Astrocyte (in vitro differentiated cells and primary cell): ENCODE results near the gene BLVRA. TPM values are rescaled to one million over a fixed set of nuclear protein-coding genes. Genes with fewer than 3 reads are reported as not detected.

Experiments used
- DNase-seq: peaks from one replicate; pipeline ENCODE4 v3.0.0-alpha.2; 2010; ENCODE audit warnings: low read depth
- FAIRE-seq: peaks from 2 replicates; lab custom pipeline; 2011; peaks lifted over from hg19 to GRCh38; lab: Jason Lieb, UNC
- H2AFZ ChIP-seq: 2 replicates; pipeline ENCODE4 v1.6.0; 2012; ENCODE audit warnings: low read depth, low read length, inconsistent platforms
- H3K27ac ChIP-seq: 2 replicates; pipeline ENCODE4 v1.5.1; 2011; ENCODE audit warnings: low read depth, low read length, inconsistent platforms
- H3K27me3 ChIP-seq: 2 replicates; pipeline ENCODE4 v1.6.0; 2011; ENCODE audit warnings: low read length, inconsistent platforms; ENCODE audit not compliant: insufficient read depth
- H3K36me3 ChIP-seq: 2 replicates; pipeline ENCODE4 v1.5.1; 2011; ENCODE audit warnings: low read length, inconsistent platforms; ENCODE audit not compliant: insufficient read depth
- H3K4me1 ChIP-seq: 2 replicates; pipeline ENCODE4 v1.5.1; 2011; ENCODE audit warnings: low read length, inconsistent platforms; ENCODE audit not compliant: insufficient read depth
- H3K4me2 ChIP-seq: 2 replicates; pipeline ENCODE4 v1.6.0; 2012; ENCODE audit warnings: low read length, inconsistent platforms
- H3K4me3 ChIP-seq: 2 replicates; pipeline ENCODE4 v1.5.1; 2011; ENCODE audit warnings: low read depth, mild to moderate bottlenecking, low read length, inconsistent platforms; ENCODE audit not compliant: insufficient read depth
- H3K79me2 ChIP-seq: 2 replicates; pipeline ENCODE4 v1.6.0; 2012; ENCODE audit warnings: mild to moderate bottlenecking, low read length, inconsistent platforms; ENCODE audit not compliant: insufficient read depth
- H3K9ac ChIP-seq: 2 replicates; pipeline ENCODE4 v1.6.0; 2012; ENCODE audit warnings: mild to moderate bottlenecking, low read length, inconsistent platforms
- H3K9me3 ChIP-seq: 2 replicates; pipeline ENCODE4 v1.5.1; 2012; ENCODE audit warnings: low read depth, mild to moderate bottlenecking, low read length, inconsistent platforms; ENCODE audit not compliant: insufficient read depth
- H4K20me1 ChIP-seq: 2 replicates; pipeline ENCODE4 v1.6.0; 2012; ENCODE audit warnings: low read length, inconsistent platforms; ENCODE audit not compliant: insufficient read depth
- H3K27ac Mint-ChIP-seq: one replicate; pipeline ENCODE4 v1.8.0; 2021; ENCODE audit warnings: mild to moderate bottlenecking, mixed read lengths; ENCODE audit not compliant: unreplicated experiment
- H3K27me3 Mint-ChIP-seq: one replicate; pipeline ENCODE4 v1.8.0; 2021; ENCODE audit warnings: low read depth, mixed read lengths; ENCODE audit not compliant: unreplicated experiment
- H3K36me3 Mint-ChIP-seq: one replicate; pipeline ENCODE4 v1.8.0; 2021; ENCODE audit warnings: low read depth, mixed read lengths; ENCODE audit not compliant: unreplicated experiment
- H3K4me1 Mint-ChIP-seq: one replicate; pipeline ENCODE4 v1.8.0; 2021; ENCODE audit warnings: low read depth, mixed read lengths; ENCODE audit not compliant: unreplicated experiment
- H3K4me3 Mint-ChIP-seq: one replicate; pipeline ENCODE4 v1.8.0; 2021; ENCODE audit warnings: mild to moderate bottlenecking, moderate library complexity, mixed read lengths; ENCODE audit not compliant: unreplicated experiment
- H3K9me3 Mint-ChIP-seq: one replicate; pipeline ENCODE4 v1.8.0; 2021; ENCODE audit warnings: mild to moderate bottlenecking, mixed read lengths; ENCODE audit not compliant: unreplicated experiment
- CTCF ChIP-seq: IDR thresholded peaks from 2 replicates; pipeline ENCODE4 v1.5.1; 2011; ENCODE audit warnings: low read depth, mild to moderate bottlenecking, inconsistent platforms, low read length, moderate library complexity; ENCODE audit not compliant: insufficient read depth
- EZH2 ChIP-seq: IDR thresholded peaks from 2 replicates; pipeline ENCODE4 v1.6.1; 2012; ENCODE audit warnings: mild to moderate bottlenecking, low read length, inconsistent platforms; ENCODE audit not compliant: insufficient read depth
- total RNA-seq: library from RNA; stranded (reverse); gene quantifications from 2 replicates; pipeline ENCODE4 v1.2.1, GENCODE V29; 2021

Gene BLVRA
- total RNA-seq, 1 donor from 2014 or later = 48.9 TPM

- Mint-ChIP-seq H3K9me3 (peaks cover 6% of the 10 kb centered on the region), H3K27ac (no peak overlapping the region), H3K4me1 (peaks cover 9% of the 10 kb centered on the region), H3K27me3 (no peaks in the 10 kb centered on the region), H3K36me3 (peaks cover 11% of the 10 kb centered on the region), H3K4me3 (no peak overlapping the region)
- peaks cover 7% of the 10 kb centered on the region for H4K20me1 ChIP-seq
- no peak for DNase-seq
- FAIRE-seq = no peak
- H3K9ac ChIP-seq = no peak overlapping the region
- H3K4me1 ChIP-seq = peaks cover 8% of the 10 kb centered on the region
- no peak overlapping the region for H3K4me2 ChIP-seq
- H3K4me3 ChIP-seq = no peak overlapping the region
- TF ChIP-seq CTCF (no peak), EZH2 (no peak)
- H3K27me3 ChIP-seq = no peaks in the 10 kb centered on the region
- peaks cover 83% of the 10 kb centered on the region for H3K79me2 ChIP-seq
- H3K27ac ChIP-seq = no peak overlapping the region
- H3K9me3 ChIP-seq = peaks cover 2% of the 10 kb centered on the region
- H2AFZ ChIP-seq = no peak overlapping the region
- no peaks in the 10 kb centered on the region for H3K36me3 ChIP-seq
Measured at GRCh38 chr7:43716598-43716997, 41.9 kb upstream of the BLVRA start.

- Mint-ChIP-seq H3K36me3 (peaks cover 6% of the 10 kb centered on the region), H3K4me3 (no peak overlapping the region)
- peaks cover 24% of the 10 kb centered on the region for H4K20me1 ChIP-seq
Measured at GRCh38 chr7:43721193-43721806, 37.2 kb upstream of the BLVRA start.

More at GRCh38 chr7:43721193-43721806, 37.2 kb upstream of the BLVRA start:
- Histone ChIP-seq H3K4me2 (no peak overlapping the region), H3K27me3 (no peaks in the 10 kb centered on the region), H3K27ac (no peak overlapping the region), H3K4me1 (peaks cover 8% of the 10 kb centered on the region), H3K36me3 (no peaks in the 10 kb centered on the region), H3K4me3 (no peak overlapping the region), H2AFZ (no peak overlapping the region), H3K9me3 (peaks cover 2% of the 10 kb centered on the region), H3K9ac (no peak overlapping the region), H3K79me2 (peaks cover 93% of the 10 kb centered on the region)
- no peak overlapping the region for H3K27ac Mint-ChIP-seq
- peaks cover 12% of the 10 kb centered on the region for H3K4me1 Mint-ChIP-seq
- DNase-seq (peak; percentile 31), FAIRE-seq (no peak)
- TF ChIP-seq EZH2 (no peak), CTCF (peak; percentile 73)
- H3K27me3 Mint-ChIP-seq = no peaks in the 10 kb centered on the region
- H3K9me3 Mint-ChIP-seq = peaks cover under 1% of the 10 kb centered on the region
